ENCODE measurements around the gene CSNK1D.

Gene CSNK1D

GRCh38 chr17:82310877-82311276, 37.4 kb upstream of the CSNK1D start:
- no peaks in the 10 kb centered on the region for H3K27me3 ChIP-seq (ENCODE audit: insufficient read depth, low read length, poor library complexity, severe bottlenecking)
- H3F3A ChIP-seq (ENCODE audit: low read depth): peaks cover 10% of the 10 kb centered on the region
- no peak overlapping the region for H3K4me2 ChIP-seq (ENCODE audit: low read depth, low read length, poor library complexity, severe bottlenecking)
- peaks cover 30% of the 10 kb centered on the region for H3K4me1 ChIP-seq (ENCODE audit: insufficient read depth, low read length, poor library complexity, severe bottlenecking)
- no peak for TF ChIP-seq CTCF (conservative IDR thresholded peaks at IDR 0.05; ENCODE audit: low read length)
- no peak for TF ChIP-seq EZH2phosphoT487 (IDR thresholded peaks at IDR 0.05; ENCODE audit: borderline replicate concordance)
- peaks cover 15% of the 10 kb centered on the region for H3K79me2 ChIP-seq (ENCODE audit: insufficient read depth, low read length)
- H3K9ac ChIP-seq (ENCODE audit: low read depth, low read length, poor library complexity, severe bottlenecking): no peak overlapping the region
- H3K36me3 ChIP-seq (ENCODE audit: insufficient read depth, low read length): no peaks in the 10 kb centered on the region
- no peak overlapping the region for H2AFZ ChIP-seq (ENCODE audit: low read length)
- no peaks in the 10 kb centered on the region for H3K9me2 ChIP-seq (replicated peaks; ENCODE audit: low read depth, low read length)
- no peaks in the 10 kb centered on the region for H3K9me3 ChIP-seq (ENCODE audit: insufficient read depth, low read depth, low read length)
- H3K4me3 ChIP-seq (ENCODE audit: low read length, poor library complexity, severe bottlenecking): no peak overlapping the region
- no peaks in the 10 kb centered on the region for H4K20me1 ChIP-seq (ENCODE audit: insufficient read depth, low read length, poor library complexity, severe bottlenecking)

- no peak overlapping the region for H2AFZ ChIP-seq (ENCODE audit: low read length)
- peaks cover 33% of the 10 kb centered on the region for H3K4me1 ChIP-seq (ENCODE audit: insufficient read depth, low read length, poor library complexity, severe bottlenecking)
- H3K9me3 ChIP-seq (ENCODE audit: insufficient read depth, low read depth, low read length): no peaks in the 10 kb centered on the region
- no peaks in the 10 kb centered on the region for H3K36me3 ChIP-seq (ENCODE audit: insufficient read depth, low read length)
- no peak overlapping the region for H3K9ac ChIP-seq (ENCODE audit: low read depth, low read length, poor library complexity, severe bottlenecking)
- H4K20me1 ChIP-seq (ENCODE audit: insufficient read depth, low read length, poor library complexity, severe bottlenecking): no peaks in the 10 kb centered on the region
- no peaks in the 10 kb centered on the region for H3K9me2 ChIP-seq (replicated peaks; ENCODE audit: low read depth, low read length)
- no peak overlapping the region for H3K4me3 ChIP-seq (ENCODE audit: low read length, poor library complexity, severe bottlenecking)
- no peak for TF ChIP-seq CTCF (conservative IDR thresholded peaks at IDR 0.05; ENCODE audit: low read length)
- TF ChIP-seq EZH2phosphoT487 (IDR thresholded peaks at IDR 0.05; ENCODE audit: borderline replicate concordance): no peak
- H3K79me2 ChIP-seq (ENCODE audit: insufficient read depth, low read length): peaks cover 14% of the 10 kb centered on the region
- no peaks in the 10 kb centered on the region for H3K27me3 ChIP-seq (ENCODE audit: insufficient read depth, low read length, poor library complexity, severe bottlenecking)
- H3K4me2 ChIP-seq (ENCODE audit: low read depth, low read length, poor library complexity, severe bottlenecking): no peak overlapping the region
- peaks cover 15% of the 10 kb centered on the region for H3F3A ChIP-seq (ENCODE audit: low read depth)
Observed at GRCh38 chr17:82309656-82310570, 36.4 kb upstream of the CSNK1D start.

GRCh38 chr17:82305727-82306300, 32.3 kb upstream of the CSNK1D start:
- peaks cover 73% of the 10 kb centered on the region for H3K4me1 ChIP-seq (ENCODE audit: insufficient read depth, low read length, poor library complexity, severe bottlenecking)

More at GRCh38 chr17:82305727-82306300, 32.3 kb upstream of the CSNK1D start:
- peak overlapping the region; percentile 87 for H3K4me2 ChIP-seq (ENCODE audit: low read depth, low read length, poor library complexity, severe bottlenecking)
- H3K36me3 ChIP-seq (ENCODE audit: insufficient read depth, low read length): no peaks in the 10 kb centered on the region
- H2AFZ ChIP-seq (ENCODE audit: low read length): no peak overlapping the region
- H3K9me3 ChIP-seq (ENCODE audit: insufficient read depth, low read depth, low read length): no peaks in the 10 kb centered on the region
- H3K9ac ChIP-seq (ENCODE audit: low read depth, low read length, poor library complexity, severe bottlenecking): peak overlapping the region; percentile 98
- peaks cover 15% of the 10 kb centered on the region for H3F3A ChIP-seq (ENCODE audit: low read depth)
- H3K27me3 ChIP-seq (ENCODE audit: insufficient read depth, low read length, poor library complexity, severe bottlenecking): no peaks in the 10 kb centered on the region
- no peaks in the 10 kb centered on the region for H4K20me1 ChIP-seq (ENCODE audit: insufficient read depth, low read length, poor library complexity, severe bottlenecking)
- peak overlapping the region; percentile 55 for H3K4me3 ChIP-seq (ENCODE audit: low read length, poor library complexity, severe bottlenecking)
- TF ChIP-seq EZH2phosphoT487 (IDR thresholded peaks at IDR 0.05; ENCODE audit: borderline replicate concordance): no peak
- TF ChIP-seq CTCF (conservative IDR thresholded peaks at IDR 0.05; ENCODE audit: low read length): no peak
- peaks cover 26% of the 10 kb centered on the region for H3K79me2 ChIP-seq (ENCODE audit: insufficient read depth, low read length)
- H3K9me2 ChIP-seq (replicated peaks; ENCODE audit: low read depth, low read length): no peaks in the 10 kb centered on the region
